Muscle of leg (tissue), 11 donors: ENCODE results near the gene GPR85. TPM values are rescaled to one million over a fixed set of nuclear protein-coding genes. Genes with fewer than 3 reads are reported as not detected.
A peak's percentile ranks its signal among the peaks of the same experiment; 100 is the strongest.

Experiments used
- DNase-seq: peaks from one replicate; pipeline ENCODE4 v3.0.0; 2013
- H3K27ac ChIP-seq: one replicate; pipeline ENCODE4 v1.5.1; 2013; ENCODE audit warnings: mild to moderate bottlenecking, low read length, control low read depth
- H3K27me3 ChIP-seq: one replicate; pipeline ENCODE4 v1.6.1; 2013; ENCODE audit warnings: low read length; ENCODE audit not compliant: control insufficient read depth, insufficient read depth
- H3K36me3 ChIP-seq: one replicate; pipeline ENCODE4 v1.6.1; 2013; ENCODE audit warnings: low read length; ENCODE audit not compliant: control insufficient read depth, insufficient read depth
- H3K4me1 ChIP-seq: one replicate; pipeline ENCODE4 v1.6.1; 2013; ENCODE audit warnings: low read length; ENCODE audit not compliant: control insufficient read depth, insufficient read depth
- H3K4me3 ChIP-seq: one replicate; pipeline ENCODE4 v1.5.1; 2013; ENCODE audit warnings: low read length, control low read depth
- H3K9me3 ChIP-seq: replicated peaks from 2 replicates; pipeline ENCODE4 v1.6.1; 2013; ENCODE audit warnings: low read depth, low read length; ENCODE audit not compliant: control insufficient read depth
- WGBS: methylation state at CpG from one replicate; pipeline ENCODE4 v1.1.5; 2013; ENCODE audit warnings: missing lambda C conversion rate; ENCODE audit not compliant: insufficient coverage; 5-methylcytosine and 5-hydroxymethylcytosine counted together
- polyA plus RNA-seq, 8 donors: library from polyadenylated mRNA; unstranded; fragments of 120-200 nt; gene quantifications; one replicate each; pipeline versions ENCODE4 v1.2.1 to v1.2.3, GENCODE V29; 2013; ENCODE audit warnings: inconsistent platforms in 1 of 8, low replicate concordance in 1 of 8; ENCODE audit not compliant: insufficient read length in 8 of 8, insufficient read depth in 1 of 8
- total RNA-seq: library from RNA; stranded (reverse); fragments of 120-200 nt; gene quantifications from one replicate; pipeline ENCODE4 v1.2.4, GENCODE V29; 2013

The GPR85 gene
- total and polyA plus RNA-seq, 9 donors = 1.0 to 2.6 (median 1.3) TPM

DNA sequence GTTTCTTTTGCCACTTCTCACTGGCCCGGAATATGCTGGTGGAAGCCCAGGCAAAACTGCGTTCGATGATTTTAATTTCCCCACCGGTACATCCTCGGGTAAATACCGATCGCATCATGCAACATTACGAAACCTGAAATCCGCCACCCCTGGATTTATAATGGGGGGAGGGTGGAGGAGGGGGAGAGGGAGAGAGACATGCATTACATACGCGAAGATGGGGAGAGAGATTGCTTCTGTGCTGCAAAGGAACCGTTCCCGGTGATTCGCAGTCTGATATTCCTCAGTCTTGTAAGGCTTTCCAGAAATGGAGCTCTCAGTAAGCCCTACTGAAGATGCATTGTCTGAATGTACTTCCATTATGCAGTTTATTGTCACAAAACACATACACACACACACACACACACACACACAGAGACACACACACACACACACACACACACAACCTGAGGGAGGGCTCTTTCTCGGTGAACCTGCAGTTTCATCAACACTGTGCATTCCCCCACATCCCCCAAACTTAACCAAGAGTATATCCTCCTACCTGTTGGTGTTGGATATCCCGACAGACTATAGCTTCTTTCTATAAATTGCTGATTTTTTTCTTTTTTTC lies 741 bp downstream of the GPR85 start:
- DNase-seq = peak; percentile 21
- Histone ChIP-seq H3K27me3 (no peaks in the 10 kb centered on the region), H3K4me1 (peaks cover 8% of the 10 kb centered on the region), H3K36me3 (no peaks in the 10 kb centered on the region), H3K9me3 (no peaks in the 10 kb centered on the region), H3K4me3 (peak overlapping the region; percentile 31), H3K27ac (no peak overlapping the region)
- WGBS = 45% methylated on average over 5 of the region's 16 CpGs

DNA sequence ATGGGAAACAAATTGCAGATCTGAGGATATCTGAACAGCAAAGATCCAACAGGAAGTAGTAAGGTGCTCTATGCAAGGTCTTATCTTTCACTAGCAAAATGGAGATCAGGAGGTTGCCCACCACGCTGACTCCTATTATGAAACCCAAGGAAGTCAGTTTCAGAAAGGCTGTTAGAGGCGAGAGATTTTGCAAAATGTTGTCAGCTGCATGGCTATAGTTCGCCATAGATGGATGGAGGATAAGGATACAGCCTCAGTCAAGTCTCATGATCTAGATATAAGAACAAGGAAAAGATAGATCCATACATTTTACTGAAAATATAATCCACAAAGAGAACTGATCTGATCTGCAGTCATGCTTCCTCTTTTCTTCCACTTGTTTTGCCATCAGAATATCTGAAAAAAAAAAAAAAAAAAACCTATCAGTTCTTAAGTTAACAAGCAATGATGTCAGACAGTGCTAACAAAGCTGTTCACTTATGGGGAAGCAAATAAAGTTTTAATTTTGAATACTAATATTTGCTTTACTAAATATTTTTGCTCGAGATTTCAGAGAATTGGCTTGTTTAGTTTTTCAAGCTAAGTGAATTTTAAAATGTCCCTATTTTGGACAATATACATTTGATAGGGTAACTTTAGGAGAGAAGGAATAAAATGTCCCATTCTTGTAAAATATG lies 2.0 kb downstream of the GPR85 start:
- H3K9me3 ChIP-seq = no peaks in the 10 kb centered on the region
- no peaks in the 10 kb centered on the region for H3K36me3 ChIP-seq
- peaks cover 8% of the 10 kb centered on the region for H3K4me1 ChIP-seq
- H3K4me3 ChIP-seq = no peak overlapping the region
- no peaks in the 10 kb centered on the region for H3K27me3 ChIP-seq
- no peak overlapping the region for H3K27ac ChIP-seq
- DNase-seq = no peak
- 100% methylated on average over 1 of the region's 4 CpGs for WGBS

DNA sequence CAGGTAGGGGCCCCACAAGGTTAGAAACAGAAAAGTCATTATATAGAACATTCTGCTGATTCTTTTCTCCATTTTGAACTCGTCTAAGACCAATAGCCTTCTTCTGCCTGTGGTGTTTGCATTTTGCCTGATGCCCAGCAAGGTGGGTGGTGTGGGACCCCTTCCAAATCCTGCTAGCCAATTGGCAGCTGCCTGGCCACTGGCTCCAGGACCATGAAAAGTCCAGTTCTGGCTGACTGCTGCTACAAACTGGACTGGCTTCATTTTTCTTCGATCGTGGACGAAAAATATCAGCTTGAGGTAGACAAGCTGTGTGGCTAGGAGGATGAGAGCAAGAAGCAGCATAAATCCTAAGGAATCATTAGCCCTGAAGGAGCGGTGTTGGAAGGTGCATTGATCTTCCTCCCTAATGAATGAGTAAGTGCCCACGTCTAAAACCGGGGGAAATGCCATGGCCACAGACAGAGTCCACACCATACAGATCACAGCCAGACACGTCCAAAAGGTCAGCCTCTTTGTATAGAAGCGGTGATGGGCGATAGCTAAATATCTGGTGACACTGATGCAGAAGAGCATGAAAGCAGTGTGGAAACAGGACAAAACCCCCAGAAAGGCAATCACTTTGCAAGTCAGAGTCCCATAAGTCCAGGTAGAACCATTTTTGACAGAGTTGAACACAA lies 2.7 kb downstream of the GPR85 start:
- DNase-seq = no peak
- no peak overlapping the region for H3K27ac ChIP-seq
- no peaks in the 10 kb centered on the region for H3K9me3 ChIP-seq
- H3K4me1 ChIP-seq = peaks cover 8% of the 10 kb centered on the region
- WGBS = 76% methylated on average over 5 of the region's 10 CpGs
- no peaks in the 10 kb centered on the region for H3K36me3 ChIP-seq
- no peaks in the 10 kb centered on the region for H3K27me3 ChIP-seq
- no peak overlapping the region for H3K4me3 ChIP-seq

DNA sequence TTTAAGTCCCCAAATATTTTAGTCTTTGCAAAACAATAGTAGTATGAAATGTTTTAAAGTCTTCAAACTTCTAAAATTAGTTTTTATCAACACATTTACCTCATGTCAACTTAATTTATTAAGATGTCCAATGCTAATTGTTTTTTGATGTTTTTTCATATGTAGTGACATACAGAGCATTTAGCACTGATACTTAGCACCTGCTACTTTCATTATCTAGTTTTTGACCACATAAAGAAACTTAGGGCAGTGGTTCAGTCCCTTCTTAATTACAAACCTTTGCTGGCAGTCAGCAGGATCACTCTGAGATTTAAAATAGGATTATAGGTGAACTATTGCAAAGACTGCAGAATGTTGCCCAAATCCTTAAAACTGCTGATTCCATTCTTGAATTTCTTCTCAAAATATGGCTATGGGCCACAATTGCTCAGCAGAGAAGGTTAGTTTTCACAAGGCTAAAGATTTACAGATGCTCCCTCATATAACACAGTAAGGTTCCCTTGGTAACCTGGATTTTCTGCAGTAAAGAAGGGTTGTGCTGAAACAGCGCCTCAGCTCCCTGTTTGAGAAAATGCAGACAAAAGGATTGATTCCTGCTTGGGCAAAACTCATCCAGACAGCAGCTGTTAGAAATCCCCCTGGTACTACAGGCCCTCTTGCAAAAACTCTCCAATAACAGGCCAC lies 3.4 kb downstream of the GPR85 start:
- H3K4me3 ChIP-seq = no peak overlapping the region
- H3K9me3 ChIP-seq = no peaks in the 10 kb centered on the region
- no peaks in the 10 kb centered on the region for H3K36me3 ChIP-seq
- peaks cover 8% of the 10 kb centered on the region for H3K4me1 ChIP-seq
- WGBS = 17% methylated on average over 1 of the region's 1 CpG
- peak; percentile 50 for DNase-seq
- H3K27me3 ChIP-seq = no peaks in the 10 kb centered on the region
- no peak overlapping the region for H3K27ac ChIP-seq

DNA sequence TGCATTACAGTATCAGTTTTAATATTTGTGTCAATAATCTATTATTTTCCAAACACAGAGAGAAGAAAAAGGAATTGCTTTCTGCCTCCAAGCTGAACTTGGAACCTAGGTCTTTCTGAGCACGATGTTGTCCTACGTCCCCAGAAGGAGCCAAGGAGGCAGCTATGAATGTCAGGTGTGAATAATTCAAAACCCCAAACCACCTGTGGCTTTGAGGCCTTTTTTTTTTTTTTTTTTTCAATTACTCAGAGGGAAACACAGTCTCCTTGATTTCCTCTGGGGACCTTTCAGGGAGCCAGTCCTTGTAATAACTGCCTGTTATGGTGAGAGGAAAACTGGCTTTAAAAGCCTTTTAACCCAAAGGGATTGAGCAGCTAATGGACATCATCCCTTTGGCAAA lies 8.3 kb downstream of the GPR85 start:
- no CpG with 5 or more reads among the region's 2 CpGs for WGBS
- Histone ChIP-seq H3K27me3 (no peaks in the 10 kb centered on the region), H3K4me3 (no peak overlapping the region), H3K27ac (no peak overlapping the region), H3K36me3 (no peaks in the 10 kb centered on the region), H3K4me1 (no peaks in the 10 kb centered on the region), H3K9me3 (no peaks in the 10 kb centered on the region)
- DNase-seq = no peak

DNA sequence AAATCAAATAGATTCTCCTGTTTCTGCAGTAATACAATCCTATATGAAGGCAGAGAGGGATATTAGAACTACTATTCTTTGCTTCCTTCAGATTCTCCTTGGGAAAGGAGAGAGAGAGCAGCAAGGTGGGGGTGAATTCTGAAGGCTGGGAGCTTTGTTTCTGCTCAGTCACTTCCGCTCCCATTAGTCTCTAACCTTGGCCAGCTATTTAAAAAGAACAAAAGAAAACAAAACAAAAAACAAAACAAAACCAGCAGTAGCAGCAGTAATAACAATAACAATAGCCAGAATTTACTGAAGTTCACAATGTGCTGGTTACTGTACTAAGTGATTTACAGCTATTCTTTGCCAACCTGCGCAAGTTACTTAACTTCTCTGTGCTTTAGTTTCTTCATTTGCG lies 9.9 kb downstream of the GPR85 start:
- Histone ChIP-seq H3K27ac (no peak overlapping the region), H3K36me3 (no peaks in the 10 kb centered on the region), H3K9me3 (no peaks in the 10 kb centered on the region), H3K27me3 (no peaks in the 10 kb centered on the region), H3K4me3 (no peak overlapping the region), H3K4me1 (no peaks in the 10 kb centered on the region)
- no peak for DNase-seq
- WGBS = no CpG with 5 or more reads among the region's 3 CpGs

DNA sequence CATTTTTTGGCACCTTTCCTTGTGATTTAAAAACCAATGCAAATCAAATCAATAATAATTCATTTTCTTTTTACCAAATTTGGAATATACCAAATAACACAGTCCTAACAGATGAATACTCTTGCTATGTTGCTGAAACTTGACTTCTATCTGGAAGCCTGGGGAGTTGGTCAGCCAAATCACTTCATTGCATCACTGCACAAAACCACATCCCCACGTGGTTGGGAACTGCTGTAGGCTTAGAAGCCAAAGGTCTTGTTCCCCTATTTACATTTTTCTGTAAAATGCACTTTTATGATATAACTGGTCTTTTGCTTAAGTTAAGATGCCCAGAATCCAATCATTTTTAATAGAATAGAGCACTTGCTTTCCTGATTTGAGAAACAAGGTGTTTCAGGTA lies 15.2 kb downstream of the GPR85 start:
- H3K27ac ChIP-seq = no peak overlapping the region
- WGBS = no CpG with 5 or more reads among the region's 1 CpG
- DNase-seq = peak; percentile 45
- no peak overlapping the region for H3K4me3 ChIP-seq
- no peaks in the 10 kb centered on the region for H3K27me3 ChIP-seq
- H3K9me3 ChIP-seq = no peaks in the 10 kb centered on the region
- H3K36me3 ChIP-seq = no peaks in the 10 kb centered on the region
- H3K4me1 ChIP-seq = no peaks in the 10 kb centered on the region

DNA sequence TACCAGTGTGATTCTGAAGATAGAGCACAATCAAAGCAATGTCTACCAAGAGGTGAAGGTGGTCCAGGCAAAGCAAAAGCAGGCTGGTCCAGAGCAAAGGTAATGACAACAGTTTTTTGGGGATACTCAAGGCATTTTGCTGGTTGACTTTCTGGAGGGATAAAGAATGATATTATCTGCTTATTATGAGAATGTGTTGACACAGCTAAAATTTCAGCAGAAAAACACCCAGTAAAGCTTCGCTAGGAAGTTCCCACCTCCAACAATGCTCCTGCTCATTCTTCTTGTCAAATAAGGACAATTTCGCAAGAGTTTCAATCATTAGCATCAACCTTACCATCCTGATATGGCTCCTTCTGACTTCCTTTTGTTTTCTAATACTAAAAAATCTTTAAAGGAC lies 24.1 kb downstream of the GPR85 start:
- H3K36me3 ChIP-seq = no peaks in the 10 kb centered on the region
- H3K27me3 ChIP-seq = no peaks in the 10 kb centered on the region
- 70% methylated on average over 2 of the region's 2 CpGs for WGBS
- H3K27ac ChIP-seq = no peak overlapping the region
- H3K4me3 ChIP-seq = no peak overlapping the region
- no peak for DNase-seq
- no peaks in the 10 kb centered on the region for H3K4me1 ChIP-seq
- H3K9me3 ChIP-seq = no peaks in the 10 kb centered on the region

DNA sequence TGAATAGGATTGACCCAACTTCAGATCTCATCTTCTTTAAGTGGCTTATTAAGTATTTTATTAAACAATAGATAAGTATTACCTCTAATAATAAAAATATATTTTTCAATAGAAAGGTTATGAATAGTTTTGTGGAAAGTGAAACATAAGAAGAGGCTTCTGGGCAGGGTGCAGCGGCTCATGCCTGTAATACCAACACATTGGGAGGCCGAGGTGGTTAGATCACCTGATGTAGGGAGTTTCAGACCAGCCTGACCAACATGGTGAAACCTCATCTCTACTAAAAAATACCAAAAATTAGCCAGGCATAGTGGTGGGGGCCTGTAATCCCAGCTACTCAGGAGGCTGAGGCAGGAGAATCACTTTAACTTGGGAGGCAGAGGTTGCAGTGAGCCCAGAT lies 26.5 kb downstream of the GPR85 start:
- H3K27ac ChIP-seq = no peak overlapping the region
- no peak overlapping the region for H3K4me3 ChIP-seq
- H3K4me1 ChIP-seq = no peaks in the 10 kb centered on the region
- no peak for DNase-seq
- no CpG with 5 or more reads among the region's 2 CpGs for WGBS
- H3K9me3 ChIP-seq = no peaks in the 10 kb centered on the region
- no peaks in the 10 kb centered on the region for H3K27me3 ChIP-seq
- H3K36me3 ChIP-seq = no peaks in the 10 kb centered on the region

DNA sequence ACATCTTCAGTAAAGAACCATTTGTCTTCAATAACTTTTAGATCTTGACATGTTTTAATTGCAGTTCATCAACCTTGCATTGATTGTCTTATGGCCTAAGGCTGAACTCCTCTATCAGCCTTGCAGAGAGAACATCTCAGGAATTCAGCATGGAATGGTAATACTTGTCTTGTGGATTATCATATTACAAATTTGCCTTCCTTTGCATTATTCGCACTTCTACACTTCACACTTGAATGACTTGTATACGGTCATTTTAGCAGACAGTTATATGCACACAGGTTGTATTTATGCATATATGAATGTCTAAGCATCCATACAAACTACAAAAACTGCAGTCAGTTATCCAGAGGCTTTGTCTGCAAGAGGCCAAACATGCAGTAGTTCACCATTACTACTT lies 31.7 kb downstream of the GPR85 start:
- no peak overlapping the region for H3K4me3 ChIP-seq
- H3K36me3 ChIP-seq = no peaks in the 10 kb centered on the region
- H3K27me3 ChIP-seq = no peaks in the 10 kb centered on the region
- no peaks in the 10 kb centered on the region for H3K4me1 ChIP-seq
- no CpG with 5 or more reads among the region's 2 CpGs for WGBS
- DNase-seq = no peak
- H3K9me3 ChIP-seq = no peaks in the 10 kb centered on the region
- H3K27ac ChIP-seq = no peak overlapping the region
